ENCODE data around the gene BICDL2.

DNA sequence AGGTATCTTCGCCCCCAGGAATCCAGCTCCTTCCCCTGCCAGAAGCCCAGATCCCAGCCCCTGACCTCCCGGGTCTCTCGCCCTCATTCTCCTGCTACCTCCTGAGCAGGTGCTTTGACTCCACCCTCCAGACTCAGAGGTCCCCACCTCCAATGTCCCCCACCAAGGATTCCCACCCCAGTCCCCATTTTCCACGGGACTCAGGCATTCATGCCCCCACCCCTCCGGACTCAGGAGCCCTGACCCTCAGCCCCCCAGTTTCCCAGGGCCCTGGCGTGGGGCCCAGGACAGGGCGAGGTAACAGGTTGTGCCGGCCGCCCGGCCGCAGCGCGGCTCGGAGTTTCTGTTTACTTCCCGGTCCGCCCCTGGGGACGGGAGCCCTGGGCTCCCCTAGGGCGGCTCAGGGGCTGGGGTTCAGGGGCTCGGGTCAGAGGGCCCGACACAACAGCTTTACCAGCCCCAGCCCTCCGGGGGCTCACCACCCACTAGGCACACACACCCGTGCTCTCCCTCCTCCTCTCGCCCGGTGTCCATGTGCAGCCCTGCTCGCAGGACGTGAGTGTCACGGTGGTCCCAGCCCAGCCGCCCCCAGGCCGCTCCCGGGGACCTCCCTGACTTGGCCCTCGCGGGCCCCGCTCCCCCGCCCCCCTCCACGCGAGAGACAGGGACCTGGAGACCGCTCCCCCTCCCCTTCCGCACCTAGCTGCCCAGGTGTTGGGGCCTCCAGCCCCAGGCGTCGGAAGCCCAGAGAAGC, 595 bp downstream of the BICDL2 start:
- no peak for TF ChIP-seq TARDBP (IDR thresholded peaks at IDR 0.05)
- TF ChIP-seq SUZ12 (IDR thresholded peaks at IDR 0.05) = no peak
- no peak for TF ChIP-seq ARNT (IDR thresholded peaks at IDR 0.05)
- TF ChIP-seq CTBP1 (IDR thresholded peaks at IDR 0.05; ENCODE audit: borderline replicate concordance) = no peak
- no peak for TF ChIP-seq SP1 (IDR thresholded peaks at IDR 0.05)
- no peak for TF ChIP-seq ZNF384 (IDR thresholded peaks at IDR 0.05)
- no peak for TF ChIP-seq FOXK2 (IDR thresholded peaks at IDR 0.05)
